Kidney (tissue), 14 donors: Measurements from ENCODE around the gene TRAPPC4. TPM values are rescaled to one million over a fixed set of nuclear protein-coding genes. Genes with fewer than 3 reads are reported as not detected.

Experiments used
- DNase-seq, 5 donors: peaks; one replicate each; pipeline ENCODE4 v3.0.0-alpha.2; 2013 to 2020
- FAIRE-seq: peaks from 2 replicates; lab custom pipeline; 2012; peaks lifted over from hg19 to GRCh38; lab: Jason Lieb, UNC
- H3K27ac ChIP-seq, 2 donors: one replicate each; pipeline ENCODE4 v1.7.0; 2013; ENCODE audit warnings: low read depth in 2 of 2, low read length in 2 of 2, inconsistent platforms in 1 of 2
- H3K27me3 ChIP-seq: one replicate; pipeline ENCODE4 v1.7.1; 2013; ENCODE audit warnings: low read length, inconsistent platforms; ENCODE audit not compliant: control insufficient read depth, insufficient read depth
- H3K36me3 ChIP-seq, 3 donors: one replicate each; pipeline versions ENCODE4 v1.7.0 to v1.7.1; 2013; ENCODE audit warnings: low read length in 3 of 3, control low read depth in 1 of 3, inconsistent platforms in 1 of 3; ENCODE audit not compliant: insufficient read depth in 3 of 3, control insufficient read depth in 2 of 3
- H3K4me1 ChIP-seq, 3 donors: one replicate each; pipeline versions ENCODE4 v1.7.0 to v1.7.1; 2013; ENCODE audit warnings: low read length in 3 of 3, inconsistent platforms in 1 of 3, low read depth in 1 of 3; ENCODE audit not compliant: control insufficient read depth in 2 of 3, insufficient read depth in 2 of 3
- H3K4me3 ChIP-seq, 3 donors: one replicate each; pipeline versions ENCODE4 v1.7.0 to v1.8.1; 2013; ENCODE audit warnings: low read length in 3 of 3, control low read depth in 1 of 3, inconsistent platforms in 1 of 3
- H3K9ac ChIP-seq, 3 donors: one replicate each; pipeline versions ENCODE4 v1.7.0 to v1.7.1; 2013; ENCODE audit warnings: low read length in 3 of 3, control low read depth in 1 of 3, inconsistent platforms in 1 of 3
- H3K9me3 ChIP-seq, 3 donors: one replicate each; pipeline versions ENCODE4 v1.7.0 to v1.7.1; 2013; ENCODE audit warnings: low read length in 3 of 3, control low read depth in 1 of 3, inconsistent platforms in 1 of 3; ENCODE audit not compliant: control insufficient read depth in 2 of 3, insufficient read depth in 1 of 3
- CTCF ChIP-seq: IDR thresholded peaks from 3 replicates; pipeline ENCODE4 v1.5.1; 2012; ENCODE audit warnings: mild to moderate bottlenecking, moderate library complexity, borderline replicate concordance; ENCODE audit not compliant: insufficient read depth; ENCODE audit errors: extremely low read depth
- intact Hi-C: fragments of 100-400 bp; cut with DNase I; formaldehyde crosslinking; loops from one replicate; pipeline ENCODE4 v1.11.1; 2022
- polyA plus RNA-seq: library from polyadenylated mRNA; stranded (reverse); fragments of 350-450 nt; fragmentation: Illumina TruSeq; extraction: RNeasy Lipid Tissue Mini Kit (QIAGEN cat#74804); gene quantifications from one replicate; pipeline ENCODE4 v1.2.3, GENCODE V29; 2014; ENCODE audit warnings: low read depth, low replicate concordance; ENCODE audit not compliant: insufficient read depth
- total RNA-seq: library from RNA; stranded (reverse); fragmentation: NEBNext Ultra II Directional; extraction: Animal tissue kit (Norgen Biotek cat#: 25700); gene quantifications from one replicate; pipeline ENCODE4 v1.2.1, GENCODE V29; 2021
- donor health status: control.
- donor health status: control.
- donor health status: control.
- donor health status: control.
- donor health status: control.
- donor health status: DM: yes; HTN: yes; CAD: no.
- donor health status: Normal renal cell carcinoma (clear cell type).

TRAPPC4 gene
- total and polyA plus RNA-seq, 2 donors from 2014 or later = 82.6 to 136 TPM

GRCh38 chr11:119029340-119030028, 10.9 kb downstream of the TRAPPC4 start:
- H3K4me3 ChIP-seq = peak overlapping the region; percentile 78 to 91 (median 84)

GRCh38 chr11:119030029-119030328, 11.4 kb downstream of the TRAPPC4 start:
- DNase-seq (no peak), FAIRE-seq (no peak)
- Histone ChIP-seq H3K4me3 (peak overlapping the region; percentile 77 to 91 (median 84)), H3K36me3 (peaks cover 2 to 22% (median 14%) of the 10 kb centered on the region in 3 donors), H3K9ac (peak overlapping the region; percentile 26 to 89 (median 43)), H3K9me3 (no peaks in the 10 kb centered on the region), H3K4me1 (peaks cover 5 to 28% (median 25%) of the 10 kb centered on the region in 3 donors), H3K27me3 (no peaks in the 10 kb centered on the region), H3K27ac (peak overlapping the region; percentile 94 to 95)
- intact Hi-C loops = no loop called here
- TF ChIP-seq CTCF = no peak

More at GRCh38 chr11:119029340-119030028, 10.9 kb downstream of the TRAPPC4 start:
- Histone ChIP-seq H3K4me1 (peaks cover 5 to 33% (median 30%) of the 10 kb centered on the region in 3 donors), H3K9me3 (no peaks in the 10 kb centered on the region), H3K27ac (peak overlapping the region; percentile 94 to 95), H3K36me3 (peaks cover 2 to 25% (median 19%) of the 10 kb centered on the region in 3 donors), H3K9ac (peak overlapping the region; percentile 26 to 89 (median 67)), H3K27me3 (no peaks in the 10 kb centered on the region)
- no peak for TF ChIP-seq CTCF
- FAIRE-seq (no peak), DNase-seq (peak; percentile 73 to 91 (median 79))
- intact Hi-C loops = no loop called here

- FAIRE-seq = peak; percentile 47
- Histone ChIP-seq H3K36me3 (peaks cover 0 to 17% (median 12%) of the 10 kb centered on the region in 3 donors), H3K9ac (peak within 1 kb of the TSS; percentile 40 to 89 (median 61)), H3K4me3 (peak within 1 kb of the TSS; percentile 77 to 91 (median 84)), H3K27ac (peak within 1 kb of the TSS; percentile 94 to 95), H3K4me1 (peaks cover 5 to 26% (median 20%) of the 10 kb centered on the region in 3 donors), H3K27me3 (no peaks in the 10 kb centered on the region), H3K9me3 (no peaks in the 10 kb centered on the region)
- intact Hi-C loops = no loop called here
- TF ChIP-seq CTCF = peak; percentile 91
- DNase-seq = peak; percentile 98 to 99 (median 99)
Observed at GRCh38 chr11:119030329-119031047, 11.9 kb downstream of the TRAPPC4 start, which contains the start of gene SLC37A4. SLC37A4 (minus strand) TSS chr11:119030877.
